ENCODE data around the gene PMS1. TPM values are rescaled to one million over a fixed set of nuclear protein-coding genes. Genes with fewer than 3 reads are reported as not detected.

Gene PMS1
- total RNA-seq, 6 experiments from 2014 or later: 18.9 to 22.8 (median 20.5) TPM

- H3K27me3 Mint-ChIP-seq (ENCODE audit: insufficient read depth): no peaks in the 10 kb centered on the region
- peak overlapping the region; percentile 85 for H3K27ac Mint-ChIP-seq
- H3K36me3 Mint-ChIP-seq (ENCODE audit: low read depth): peaks cover 26% of the 10 kb centered on the region
- TF ChIP-seq, protein P1, sequence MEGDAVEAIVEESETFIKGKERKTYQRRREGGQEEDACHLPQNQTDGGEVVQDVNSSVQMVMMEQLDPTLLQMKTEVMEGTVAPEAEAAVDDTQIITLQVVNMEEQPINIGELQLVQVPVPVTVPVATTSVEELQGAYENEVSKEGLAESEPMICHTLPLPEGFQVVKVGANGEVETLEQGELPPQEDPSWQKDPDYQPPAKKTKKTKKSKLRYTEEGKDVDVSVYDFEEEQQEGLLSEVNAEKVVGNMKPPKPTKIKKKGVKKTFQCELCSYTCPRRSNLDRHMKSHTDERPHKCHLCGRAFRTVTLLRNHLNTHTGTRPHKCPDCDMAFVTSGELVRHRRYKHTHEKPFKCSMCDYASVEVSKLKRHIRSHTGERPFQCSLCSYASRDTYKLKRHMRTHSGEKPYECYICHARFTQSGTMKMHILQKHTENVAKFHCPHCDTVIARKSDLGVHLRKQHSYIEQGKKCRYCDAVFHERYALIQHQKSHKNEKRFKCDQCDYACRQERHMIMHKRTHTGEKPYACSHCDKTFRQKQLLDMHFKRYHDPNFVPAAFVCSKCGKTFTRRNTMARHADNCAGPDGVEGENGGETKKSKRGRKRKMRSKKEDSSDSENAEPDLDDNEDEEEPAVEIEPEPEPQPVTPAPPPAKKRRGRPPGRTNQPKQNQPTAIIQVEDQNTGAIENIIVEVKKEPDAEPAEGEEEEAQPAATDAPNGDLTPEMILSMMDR (IDR thresholded peaks at IDR 0.05): no peak
- H3K4me1 Mint-ChIP-seq (ENCODE audit: low read depth): peaks cover 18% of the 10 kb centered on the region
- H3K4me3 Mint-ChIP-seq: peak overlapping the region; percentile 8; the same call in 1 of the 2 replicates
- H3K9me3 Mint-ChIP-seq: no peaks in the 10 kb centered on the region
- no peak for DNase-seq
Observed at GRCh38 chr2:189854940-189855339, 70.7 kb downstream of the PMS1 start.

- no peak for DNase-seq
- Mint-ChIP-seq H3K9me3 (0 out of 2 replicates have a peak, but pooled peaks cover 4% of the 10 kb centered on the region), H3K27me3 (ENCODE audit: insufficient read depth) (no peaks in the 10 kb centered on the region), H3K27ac (no peak overlapping the region), H3K4me3 (no peak overlapping the region), H3K4me1 (ENCODE audit: low read depth) (peaks cover 35% of the 10 kb centered on the region), H3K36me3 (ENCODE audit: low read depth) (peaks cover 43% of the 10 kb centered on the region)
- TF ChIP-seq, protein P1 (IDR thresholded peaks at IDR 0.05): no peak
Observed at GRCh38 chr2:189858291-189858690, 74.0 kb downstream of the PMS1 start.

GRCh38 chr2:189860161-189860560 is 75.9 kb downstream of the PMS1 start:
- no peak for DNase-seq
- Mint-ChIP-seq H3K4me3 (no peak overlapping the region), H3K9me3 (0 out of 2 replicates have a peak, but pooled peaks cover 4% of the 10 kb centered on the region), H3K27me3 (ENCODE audit: insufficient read depth) (no peaks in the 10 kb centered on the region), H3K36me3 (ENCODE audit: low read depth) (peaks cover 41% of the 10 kb centered on the region), H3K4me1 (ENCODE audit: low read depth) (peaks cover 23% of the 10 kb centered on the region), H3K27ac (no peak overlapping the region)
- TF ChIP-seq, protein P1 (IDR thresholded peaks at IDR 0.05): no peak

GRCh38 chr2:189862751-189863150 is 78.5 kb downstream of the PMS1 start:
- TF ChIP-seq, protein P1 (IDR thresholded peaks at IDR 0.05): no peak
- Mint-ChIP-seq H3K36me3 (ENCODE audit: low read depth) (peaks cover 26% of the 10 kb centered on the region), H3K4me3 (no peak overlapping the region), H3K9me3 (0 out of 2 replicates have a peak, but pooled peaks cover 4% of the 10 kb centered on the region), H3K27ac (no peak overlapping the region), H3K27me3 (ENCODE audit: insufficient read depth) (no peaks in the 10 kb centered on the region), H3K4me1 (ENCODE audit: low read depth) (peaks cover 26% of the 10 kb centered on the region)
- DNase-seq: no peak

DNA sequence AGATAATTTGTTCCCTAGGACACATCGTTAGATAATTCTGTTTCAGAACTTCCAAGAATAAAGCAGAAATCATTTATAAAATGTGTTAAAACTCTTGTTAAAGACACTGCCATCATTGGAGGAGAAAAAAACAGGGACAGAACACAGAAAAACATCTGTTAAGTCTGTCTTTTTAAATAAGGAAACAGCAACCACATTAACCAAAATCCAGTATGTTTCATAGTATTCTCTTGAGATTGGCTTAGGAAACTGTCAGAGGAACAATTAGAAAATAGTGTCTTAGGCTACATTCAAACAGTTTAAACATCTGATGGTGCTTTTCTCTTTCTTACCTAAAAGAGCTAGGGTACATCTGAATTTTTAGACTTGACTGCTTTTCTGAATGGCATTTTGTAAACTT is 81.6 kb downstream of the PMS1 start:
- DNase-seq: no peak
- H3K9me3 Mint-ChIP-seq: 0 out of 2 replicates have a peak, but pooled peaks cover 4% of the 10 kb centered on the region
- peaks cover 16% of the 10 kb centered on the region for H3K4me1 Mint-ChIP-seq (ENCODE audit: low read depth)
- no peak overlapping the region for H3K4me3 Mint-ChIP-seq
- H3K27me3 Mint-ChIP-seq (ENCODE audit: insufficient read depth): no peaks in the 10 kb centered on the region
- H3K27ac Mint-ChIP-seq: no peak overlapping the region
- TF ChIP-seq, protein P1 (IDR thresholded peaks at IDR 0.05): no peak
- peaks cover 25% of the 10 kb centered on the region for H3K36me3 Mint-ChIP-seq (ENCODE audit: low read depth)

DNA sequence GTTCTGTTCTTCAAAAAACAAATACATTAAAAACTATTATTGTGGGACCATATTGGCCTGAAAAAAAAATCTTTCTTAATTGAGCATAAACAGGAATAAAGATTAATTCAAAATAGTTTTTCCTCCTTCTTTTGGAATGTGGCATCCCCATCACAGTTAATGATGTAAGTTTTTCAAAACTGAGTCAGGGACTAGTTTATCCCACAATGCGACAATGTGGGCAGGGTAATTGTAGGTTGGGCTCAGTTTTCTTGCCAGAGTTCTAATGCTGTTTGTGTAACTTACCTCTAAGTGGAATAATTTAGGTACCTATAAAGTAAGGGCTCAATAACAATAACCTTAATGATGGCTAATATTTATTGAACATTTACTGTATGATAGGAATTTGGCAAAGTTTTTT is 82.0 kb downstream of the PMS1 start:
- H3K36me3 Mint-ChIP-seq (ENCODE audit: low read depth): peaks cover 30% of the 10 kb centered on the region

More for the DNA sequence above, 82.0 kb downstream of the PMS1 start:
- TF ChIP-seq, protein P1 (IDR thresholded peaks at IDR 0.05): no peak
- no peak for DNase-seq
- peaks cover 16% of the 10 kb centered on the region for H3K4me1 Mint-ChIP-seq (ENCODE audit: low read depth)
- H3K9me3 Mint-ChIP-seq: 0 out of 2 replicates have a peak, but pooled peaks cover 4% of the 10 kb centered on the region
- no peak overlapping the region for H3K27ac Mint-ChIP-seq
- H3K27me3 Mint-ChIP-seq (ENCODE audit: insufficient read depth): no peaks in the 10 kb centered on the region
- no peak overlapping the region for H3K4me3 Mint-ChIP-seq

Measured in HFFc6 (cell line).